Trophoblast cell (in vitro differentiated cells and primary cell): ENCODE measurements around the gene CACNA1C.

ENCODE experiments used
- DNase-seq, 2 donors: peaks; one replicate each; pipeline ENCODE4 v3.0.0-alpha.2; 2016
- H2AFZ ChIP-seq: 2 replicates; pipeline ENCODE4 v1.6.1; 2013; ENCODE audit warnings: low read length, moderate library complexity, mild to moderate bottlenecking; ENCODE audit not compliant: insufficient read depth, poor library complexity
- H2AK5ac ChIP-seq: 2 replicates; pipeline ENCODE4 v1.6.1; 2013; ENCODE audit warnings: mild to moderate bottlenecking, low read length
- H2BK120ac ChIP-seq: 2 replicates; pipeline ENCODE4 v1.6.1; 2013; ENCODE audit warnings: low read length, mild to moderate bottlenecking, moderate library complexity; ENCODE audit not compliant: insufficient read depth, poor library complexity
- H2BK12ac ChIP-seq: 2 replicates; pipeline ENCODE4 v1.6.1; 2013; ENCODE audit warnings: mild to moderate bottlenecking, low read length, moderate library complexity
- H2BK5ac ChIP-seq: 2 replicates; pipeline ENCODE4 v1.6.1; 2013; ENCODE audit warnings: low read length, low read depth, moderate library complexity, mild to moderate bottlenecking; ENCODE audit not compliant: poor library complexity
- H3K14ac ChIP-seq: 2 replicates; pipeline ENCODE4 v1.6.1; 2013; ENCODE audit warnings: mild to moderate bottlenecking, low read length
- H3K18ac ChIP-seq: 2 replicates; pipeline ENCODE4 v1.6.1; 2013; ENCODE audit warnings: mild to moderate bottlenecking, low read length
- H3K23ac ChIP-seq: 2 replicates; pipeline ENCODE4 v1.6.1; 2013; ENCODE audit warnings: low read length
- H3K27ac ChIP-seq: 2 replicates; pipeline ENCODE4 v1.5.1; 2013; ENCODE audit warnings: low read depth, mild to moderate bottlenecking, inconsistent platforms, low read length, moderate library complexity
- H3K27me3 ChIP-seq: 2 replicates; pipeline ENCODE4 v1.6.1; 2013; ENCODE audit warnings: inconsistent platforms, mild to moderate bottlenecking, low read length, moderate library complexity; ENCODE audit not compliant: insufficient read depth
- H3K36me3 ChIP-seq, 2 experiments: 1 replicate in 1 of 2; 2 replicates in 1 of 2; pipeline ENCODE4 v1.6.1; 2013; ENCODE audit warnings: low read length in 2 of 2, mild to moderate bottlenecking in 2 of 2, moderate library complexity in 1 of 2; ENCODE audit not compliant: insufficient read depth in 2 of 2, control insufficient read depth in 1 of 2
- H3K4ac ChIP-seq: 2 replicates; pipeline ENCODE4 v1.6.1; 2013; ENCODE audit warnings: low read depth, mild to moderate bottlenecking, low read length, moderate library complexity
- H3K4me1 ChIP-seq, 2 experiments: 1 replicate in 1 of 2; 2 replicates in 1 of 2; pipeline ENCODE4 v1.6.1; 2013; ENCODE audit warnings: low read length in 2 of 2, mild to moderate bottlenecking in 2 of 2, moderate library complexity in 1 of 2; ENCODE audit not compliant: insufficient read depth in 2 of 2, control insufficient read depth in 1 of 2
- H3K4me2 ChIP-seq: 2 replicates; pipeline ENCODE4 v1.6.1; 2013; ENCODE audit warnings: inconsistent platforms, mild to moderate bottlenecking, low read length, moderate library complexity
- H3K4me3 ChIP-seq: 2 replicates; pipeline ENCODE4 v1.5.1; 2013; ENCODE audit warnings: mild to moderate bottlenecking, low read depth, low read length, inconsistent platforms
- H3K79me1 ChIP-seq: one replicate; pipeline ENCODE4 v1.6.1; 2013; ENCODE audit warnings: low read length
- H3K79me2 ChIP-seq: 2 replicates; pipeline ENCODE4 v1.6.1; 2013; ENCODE audit warnings: low read length, mild to moderate bottlenecking; ENCODE audit not compliant: control insufficient read depth, insufficient read depth, poor library complexity
- H3K9ac ChIP-seq: 2 replicates; pipeline ENCODE4 v1.6.1; 2013; ENCODE audit warnings: mild to moderate bottlenecking, low read length
- H3K9me3 ChIP-seq: 2 replicates; pipeline ENCODE4 v1.6.1; 2013; ENCODE audit warnings: low read depth, mild to moderate bottlenecking, control low read depth, inconsistent platforms, low read length; ENCODE audit not compliant: insufficient read depth
- H4K12ac ChIP-seq: 2 replicates; pipeline ENCODE4 v1.6.1; 2013; ENCODE audit warnings: low read depth, mild to moderate bottlenecking, low read length, moderate library complexity
- H4K8ac ChIP-seq: 2 replicates; pipeline ENCODE4 v1.6.1; 2013; ENCODE audit warnings: low read depth, mild to moderate bottlenecking, low read length, moderate library complexity
- H4K91ac ChIP-seq: one replicate; pipeline ENCODE4 v1.6.1; 2013; ENCODE audit warnings: low read depth, mild to moderate bottlenecking, low read length, moderate library complexity
- WGBS: extraction: QIAGEN DNeasy Blood & Tissue Kit; methylation state at CpG from one replicate; pipeline ENCODE4 v1.1.7; 2013; ENCODE audit warnings: missing lambda C conversion rate; ENCODE audit not compliant: insufficient read length, insufficient coverage; ENCODE audit errors: extremely low coverage; 5-methylcytosine and 5-hydroxymethylcytosine counted together

Gene CACNA1C

GRCh38 chr12:2493086-2493485 is 440.3 kb downstream of the CACNA1C start:
- Histone ChIP-seq H3K18ac (no peak overlapping the region), H2BK120ac (no peak overlapping the region), H4K91ac (no peak overlapping the region), H3K27me3 (no peaks in the 10 kb centered on the region), H3K4me2 (no peak overlapping the region), H3K79me2 (no peaks in the 10 kb centered on the region), H3K9me3 (peaks cover 3% of the 10 kb centered on the region), H3K4me3 (no peak overlapping the region), H4K12ac (no peak overlapping the region), H3K36me3 (peaks cover 2 to 4% of the 10 kb centered on the region in 2 experiments), H3K79me1 (no peaks in the 10 kb centered on the region), H2BK12ac (no peak overlapping the region), H3K23ac (peak overlapping the region; percentile 11), H3K27ac (no peak overlapping the region), H2BK5ac (no peak overlapping the region), H4K8ac (no peak overlapping the region), H3K9ac (no peak overlapping the region), H3K4me1 (no peaks in the 10 kb centered on the region), H2AK5ac (no peak overlapping the region), H3K4ac (no peak overlapping the region), H2AFZ (no peak overlapping the region), H3K14ac (no peak overlapping the region)
- no peak for DNase-seq
- no CpG with 5 or more reads among the region's 16 CpGs for WGBS

- Histone ChIP-seq H2BK5ac (no peak overlapping the region), H3K79me2 (no peaks in the 10 kb centered on the region), H4K8ac (no peak overlapping the region), H3K4me3 (no peak overlapping the region), H3K9me3 (peaks cover 5% of the 10 kb centered on the region), H2BK120ac (no peak overlapping the region), H3K27me3 (no peaks in the 10 kb centered on the region), H3K23ac (no peak overlapping the region), H3K36me3 (peaks cover 0 to 2% of the 10 kb centered on the region in 2 experiments), H4K12ac (no peak overlapping the region), H3K18ac (no peak overlapping the region), H3K27ac (no peak overlapping the region), H3K14ac (no peak overlapping the region), H3K4ac (no peak overlapping the region), H4K91ac (no peak overlapping the region), H3K79me1 (no peaks in the 10 kb centered on the region), H2AK5ac (no peak overlapping the region), H2AFZ (no peak overlapping the region), H3K4me1 (no peaks in the 10 kb centered on the region), H3K4me2 (no peak overlapping the region), H3K9ac (no peak overlapping the region), H2BK12ac (no peak overlapping the region)
- DNase-seq, result no peak
- no CpG with 5 or more reads among the region's 8 CpGs for WGBS
Measured at GRCh38 chr12:2494486-2495192, 441.9 kb downstream of the CACNA1C start.

- no peak overlapping the region for H2AFZ ChIP-seq
- H3K4me2 ChIP-seq, result no peak overlapping the region
- no peak overlapping the region for H4K8ac ChIP-seq
- WGBS, result no CpG with 5 or more reads among the region's 6 CpGs
- no peaks in the 10 kb centered on the region for H3K79me2 ChIP-seq
- peaks cover 0 to 2% of the 10 kb centered on the region in 2 experiments for H3K36me3 ChIP-seq
- no peaks in the 10 kb centered on the region for H3K4me1 ChIP-seq
- H3K14ac ChIP-seq, result no peak overlapping the region
- no peak overlapping the region for H3K4me3 ChIP-seq
- H3K79me1 ChIP-seq, result no peaks in the 10 kb centered on the region
- no peak overlapping the region for H3K27ac ChIP-seq
- no peaks in the 10 kb centered on the region for H3K27me3 ChIP-seq
- H2BK12ac ChIP-seq, result no peak overlapping the region
- H2BK120ac ChIP-seq, result no peak overlapping the region
- H3K9me3 ChIP-seq, result peaks cover 5% of the 10 kb centered on the region
- H3K4ac ChIP-seq, result no peak overlapping the region
- no peak overlapping the region for H4K12ac ChIP-seq
- no peak overlapping the region for H4K91ac ChIP-seq
- no peak overlapping the region for H2AK5ac ChIP-seq
- H3K9ac ChIP-seq, result no peak overlapping the region
- H3K23ac ChIP-seq, result no peak overlapping the region
- H2BK5ac ChIP-seq, result no peak overlapping the region
- H3K18ac ChIP-seq, result no peak overlapping the region
- no peak for DNase-seq
Measured at GRCh38 chr12:2495417-2496112, 442.8 kb downstream of the CACNA1C start.

- Histone ChIP-seq H4K12ac (no peak overlapping the region), H3K27me3 (no peaks in the 10 kb centered on the region), H3K79me1 (no peaks in the 10 kb centered on the region), H2BK5ac (no peak overlapping the region), H2AFZ (no peak overlapping the region), H3K4me3 (no peak overlapping the region), H3K27ac (no peak overlapping the region), H3K9ac (no peak overlapping the region), H4K8ac (no peak overlapping the region), H3K36me3 (no peaks in the 10 kb centered on the region), H3K4me1 (no peaks in the 10 kb centered on the region), H4K91ac (no peak overlapping the region), H2BK12ac (no peak overlapping the region), H3K4me2 (no peak overlapping the region), H3K23ac (no peak overlapping the region), H2AK5ac (no peak overlapping the region), H3K9me3 (peaks cover 2% of the 10 kb centered on the region), H3K18ac (no peak overlapping the region), H3K14ac (no peak overlapping the region), H3K79me2 (no peaks in the 10 kb centered on the region), H2BK120ac (no peak overlapping the region), H3K4ac (no peak overlapping the region)
- no CpG with 5 or more reads among the region's 10 CpGs for WGBS
- no peak for DNase-seq
Measured at GRCh38 chr12:2498964-2499500, 446.2 kb downstream of the CACNA1C start.
